H1 (cell line): ENCODE data around the gene ASB1. TPM values are rescaled to one million over a fixed set of nuclear protein-coding genes. Genes with fewer than 3 reads are reported as not detected.

Source experiments
- GABPA ChIP-seq: IDR thresholded peaks from 2 replicates; pipeline ENCODE4 v1.6.1; 2011; ENCODE audit warnings: mild to moderate bottlenecking, low read length, moderate library complexity, borderline replicate concordance; ENCODE audit not compliant: insufficient read depth
- JUND ChIP-seq: IDR thresholded peaks from 2 replicates; pipeline ENCODE4 v1.6.1; 2011; ENCODE audit warnings: mild to moderate bottlenecking, improper control_type of control experiment, low read length
- MAFK ChIP-seq: IDR thresholded peaks from 2 replicates; pipeline ENCODE4 v1.6.1; 2012; ENCODE audit warnings: low read depth, mild to moderate bottlenecking, improper control_type of control experiment, low read length
- RBBP5 ChIP-seq: IDR thresholded peaks from 2 replicates; pipeline ENCODE4 v1.7.1; 2012; ENCODE audit warnings: low read depth, mild to moderate bottlenecking, inconsistent platforms, low read length, moderate library complexity, borderline replicate concordance
- RXRA ChIP-seq: IDR thresholded peaks from 2 replicates; pipeline ENCODE4 v1.6.1; 2011; ENCODE audit warnings: low read depth, mild to moderate bottlenecking, low read length, moderate library complexity; ENCODE audit not compliant: insufficient read depth
- YY1 ChIP-seq: IDR thresholded peaks from 2 replicates; pipeline ENCODE4 v1.6.1; 2011; ENCODE audit warnings: low read depth, mild to moderate bottlenecking, low read length
- polyA plus RNA-seq, 7 experiments: library from polyadenylated mRNA; depleted of rRNA in 3 of 7; stranded (reverse) in 5 of 7; unstranded in 2 of 7; fragments of >200 nt in 5 of 7; fragments of 200-250 nt in 2 of 7; gene quantifications; 1 replicate in 5 of 7; 2 replicates in 1 of 7; 4 replicates in 1 of 7; pipeline versions ENCODE4 v1.2.1 to v1.2.3, GENCODE V29; 2011 to 2013; ENCODE audit warnings: missing spikeins in 2 of 7, mixed read lengths in 2 of 7
- total RNA-seq: library from RNA; stranded (reverse); fragmentation: NEBNext Ultra II Directional; extraction: Animal tissue kit (Norgen Biotek cat#: 25700); gene quantifications from 2 replicates; pipeline ENCODE4 v1.2.1, GENCODE V29; 2021
- TF ChIP-seq, protein P1 (sequence below): fragments of 300-600 bp; sonication (generic); IDR thresholded peaks from 2 replicates; pipeline ENCODE4 v1.7.1; 2012; ENCODE audit warnings: low read length, moderate library complexity, mild to moderate bottlenecking, inconsistent platforms; ENCODE audit not compliant: insufficient replicate concordance

ASB1 gene
- total and polyA plus RNA-seq, 2 of the 8 experiments (the other 6 are each of a cell fraction or from before 2014, with no cell fraction given): 24.1 to 36.0 TPM

DNA sequence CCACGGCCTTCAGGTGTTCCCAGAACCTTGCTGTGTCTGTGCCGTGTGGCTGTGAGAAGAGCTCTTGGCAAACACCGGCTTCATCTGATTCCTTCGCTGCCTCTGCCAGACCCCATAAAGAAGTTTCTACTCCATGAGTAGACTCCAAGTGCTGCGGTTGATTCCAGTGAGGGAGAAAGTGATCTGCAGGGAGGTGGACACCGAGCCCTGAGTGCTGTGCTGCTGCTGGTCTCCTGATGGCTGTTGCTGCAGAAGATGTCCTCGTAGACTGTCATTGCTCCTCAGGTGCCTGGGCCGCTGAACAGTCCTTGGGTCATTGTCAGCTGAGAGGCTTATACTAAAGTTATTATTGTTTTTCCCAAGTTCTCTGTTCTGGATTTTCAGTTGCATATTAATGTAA, 19.6 kb downstream of the ASB1 start (continued):
- no peak for TF ChIP-seq GABPA
- TF ChIP-seq MAFK: no peak
- TF ChIP-seq, protein P1, sequence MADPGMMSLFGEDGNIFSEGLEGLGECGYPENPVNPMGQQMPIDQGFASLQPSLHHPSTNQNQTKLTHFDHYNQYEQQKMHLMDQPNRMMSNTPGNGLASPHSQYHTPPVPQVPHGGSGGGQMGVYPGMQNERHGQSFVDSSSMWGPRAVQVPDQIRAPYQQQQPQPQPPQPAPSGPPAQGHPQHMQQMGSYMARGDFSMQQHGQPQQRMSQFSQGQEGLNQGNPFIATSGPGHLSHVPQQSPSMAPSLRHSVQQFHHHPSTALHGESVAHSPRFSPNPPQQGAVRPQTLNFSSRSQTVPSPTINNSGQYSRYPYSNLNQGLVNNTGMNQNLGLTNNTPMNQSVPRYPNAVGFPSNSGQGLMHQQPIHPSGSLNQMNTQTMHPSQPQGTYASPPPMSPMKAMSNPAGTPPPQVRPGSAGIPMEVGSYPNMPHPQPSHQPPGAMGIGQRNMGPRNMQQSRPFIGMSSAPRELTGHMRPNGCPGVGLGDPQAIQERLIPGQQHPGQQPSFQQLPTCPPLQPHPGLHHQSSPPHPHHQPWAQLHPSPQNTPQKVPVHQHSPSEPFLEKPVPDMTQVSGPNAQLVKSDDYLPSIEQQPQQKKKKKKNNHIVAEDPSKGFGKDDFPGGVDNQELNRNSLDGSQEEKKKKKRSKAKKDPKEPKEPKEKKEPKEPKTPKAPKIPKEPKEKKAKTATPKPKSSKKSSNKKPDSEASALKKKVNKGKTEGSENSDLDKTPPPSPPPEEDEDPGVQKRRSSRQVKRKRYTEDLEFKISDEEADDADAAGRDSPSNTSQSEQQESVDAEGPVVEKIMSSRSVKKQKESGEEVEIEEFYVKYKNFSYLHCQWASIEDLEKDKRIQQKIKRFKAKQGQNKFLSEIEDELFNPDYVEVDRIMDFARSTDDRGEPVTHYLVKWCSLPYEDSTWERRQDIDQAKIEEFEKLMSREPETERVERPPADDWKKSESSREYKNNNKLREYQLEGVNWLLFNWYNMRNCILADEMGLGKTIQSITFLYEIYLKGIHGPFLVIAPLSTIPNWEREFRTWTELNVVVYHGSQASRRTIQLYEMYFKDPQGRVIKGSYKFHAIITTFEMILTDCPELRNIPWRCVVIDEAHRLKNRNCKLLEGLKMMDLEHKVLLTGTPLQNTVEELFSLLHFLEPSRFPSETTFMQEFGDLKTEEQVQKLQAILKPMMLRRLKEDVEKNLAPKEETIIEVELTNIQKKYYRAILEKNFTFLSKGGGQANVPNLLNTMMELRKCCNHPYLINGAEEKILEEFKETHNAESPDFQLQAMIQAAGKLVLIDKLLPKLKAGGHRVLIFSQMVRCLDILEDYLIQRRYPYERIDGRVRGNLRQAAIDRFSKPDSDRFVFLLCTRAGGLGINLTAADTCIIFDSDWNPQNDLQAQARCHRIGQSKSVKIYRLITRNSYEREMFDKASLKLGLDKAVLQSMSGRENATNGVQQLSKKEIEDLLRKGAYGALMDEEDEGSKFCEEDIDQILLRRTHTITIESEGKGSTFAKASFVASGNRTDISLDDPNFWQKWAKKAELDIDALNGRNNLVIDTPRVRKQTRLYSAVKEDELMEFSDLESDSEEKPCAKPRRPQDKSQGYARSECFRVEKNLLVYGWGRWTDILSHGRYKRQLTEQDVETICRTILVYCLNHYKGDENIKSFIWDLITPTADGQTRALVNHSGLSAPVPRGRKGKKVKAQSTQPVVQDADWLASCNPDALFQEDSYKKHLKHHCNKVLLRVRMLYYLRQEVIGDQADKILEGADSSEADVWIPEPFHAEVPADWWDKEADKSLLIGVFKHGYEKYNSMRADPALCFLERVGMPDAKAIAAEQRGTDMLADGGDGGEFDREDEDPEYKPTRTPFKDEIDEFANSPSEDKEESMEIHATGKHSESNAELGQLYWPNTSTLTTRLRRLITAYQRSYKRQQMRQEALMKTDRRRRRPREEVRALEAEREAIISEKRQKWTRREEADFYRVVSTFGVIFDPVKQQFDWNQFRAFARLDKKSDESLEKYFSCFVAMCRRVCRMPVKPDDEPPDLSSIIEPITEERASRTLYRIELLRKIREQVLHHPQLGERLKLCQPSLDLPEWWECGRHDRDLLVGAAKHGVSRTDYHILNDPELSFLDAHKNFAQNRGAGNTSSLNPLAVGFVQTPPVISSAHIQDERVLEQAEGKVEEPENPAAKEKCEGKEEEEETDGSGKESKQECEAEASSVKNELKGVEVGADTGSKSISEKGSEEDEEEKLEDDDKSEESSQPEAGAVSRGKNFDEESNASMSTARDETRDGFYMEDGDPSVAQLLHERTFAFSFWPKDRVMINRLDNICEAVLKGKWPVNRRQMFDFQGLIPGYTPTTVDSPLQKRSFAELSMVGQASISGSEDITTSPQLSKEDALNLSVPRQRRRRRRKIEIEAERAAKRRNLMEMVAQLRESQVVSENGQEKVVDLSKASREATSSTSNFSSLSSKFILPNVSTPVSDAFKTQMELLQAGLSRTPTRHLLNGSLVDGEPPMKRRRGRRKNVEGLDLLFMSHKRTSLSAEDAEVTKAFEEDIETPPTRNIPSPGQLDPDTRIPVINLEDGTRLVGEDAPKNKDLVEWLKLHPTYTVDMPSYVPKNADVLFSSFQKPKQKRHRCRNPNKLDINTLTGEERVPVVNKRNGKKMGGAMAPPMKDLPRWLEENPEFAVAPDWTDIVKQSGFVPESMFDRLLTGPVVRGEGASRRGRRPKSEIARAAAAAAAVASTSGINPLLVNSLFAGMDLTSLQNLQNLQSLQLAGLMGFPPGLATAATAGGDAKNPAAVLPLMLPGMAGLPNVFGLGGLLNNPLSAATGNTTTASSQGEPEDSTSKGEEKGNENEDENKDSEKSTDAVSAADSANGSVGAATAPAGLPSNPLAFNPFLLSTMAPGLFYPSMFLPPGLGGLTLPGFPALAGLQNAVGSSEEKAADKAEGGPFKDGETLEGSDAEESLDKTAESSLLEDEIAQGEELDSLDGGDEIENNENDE: no peak
- TF ChIP-seq RXRA: no peak
- TF ChIP-seq YY1: no peak
- no peak for TF ChIP-seq JUND
- TF ChIP-seq RBBP5: no peak
- TF ChIP-seq, all 59 proteins: peak for 0
